ENCODE data around the gene PVALEF. TPM values are rescaled to one million over a fixed set of nuclear protein-coding genes. Genes with fewer than 3 reads are reported as not detected.

The PVALEF gene
- total RNA-seq, 2 experiments from 2014 or later: not detected

- DNase-seq (no peak), ATAC-seq (no peak)
- no peaks in the 10 kb centered on the region for H3K4me1 Mint-ChIP-seq
- POLR2A ChIA-PET: no interaction called here
- no peak overlapping the region for H3K27ac Mint-ChIP-seq
- no peaks in the 10 kb centered on the region for H3K27me3 Mint-ChIP-seq
- intact Hi-C loops (cut with DNase I, micrococcal nuclease): no loop called here
- CTCF ChIA-PET: interaction anchor here (0.5 kb wide), 1 partner anchor 89 kb away, joined by 3 read pairs; no protein-coding TSS in a partner anchor
- no peaks in the 10 kb centered on the region for H3K9me3 Mint-ChIP-seq (ENCODE audit: low read depth)
- no peak overlapping the region for H3K4me3 Mint-ChIP-seq
- no peaks in the 10 kb centered on the region for H3K36me3 Mint-ChIP-seq (ENCODE audit: low read depth)
Measured at GRCh38 chr17:81182596-81182995, 17.3 kb downstream of the PVALEF start.

- no peaks in the 10 kb centered on the region for H3K36me3 Mint-ChIP-seq (ENCODE audit: low read depth)
- ChIA-PET POLR2A (no interaction called here), CTCF (no interaction called here)
- no peak overlapping the region for H3K27ac Mint-ChIP-seq
- H3K9me3 Mint-ChIP-seq (ENCODE audit: low read depth): no peaks in the 10 kb centered on the region
- intact Hi-C loops (cut with DNase I, micrococcal nuclease): no loop called here
- H3K4me1 Mint-ChIP-seq: no peaks in the 10 kb centered on the region
- no peak overlapping the region for H3K4me3 Mint-ChIP-seq
- H3K27me3 Mint-ChIP-seq: no peaks in the 10 kb centered on the region
- ATAC-seq (no peak), DNase-seq (no peak)
Measured at GRCh38 chr17:81183316-81183715, 18.0 kb downstream of the PVALEF start.

DNA sequence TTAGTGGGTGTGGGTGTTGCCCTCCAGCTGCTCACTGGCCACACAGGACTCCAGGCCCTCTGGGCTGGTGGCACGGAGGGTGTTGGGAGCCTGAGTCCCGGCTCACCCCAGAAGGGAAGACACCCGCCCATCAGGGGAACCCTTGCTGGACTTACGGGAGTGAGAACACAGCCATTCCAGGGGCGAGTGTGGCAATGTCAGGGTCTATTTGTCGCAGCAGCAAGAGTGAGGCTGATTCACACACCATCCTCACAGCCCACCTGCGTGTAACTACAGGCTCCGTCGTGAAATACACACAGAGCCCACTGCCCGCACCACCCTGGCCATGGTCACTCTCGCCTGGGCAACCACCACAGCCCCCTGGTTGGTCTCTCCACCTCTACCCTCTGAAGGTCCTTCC lies 18.5 kb downstream of the PVALEF start:
- no peak overlapping the region for H3K4me3 Mint-ChIP-seq
- H3K27ac Mint-ChIP-seq: no peak overlapping the region
- ChIA-PET CTCF (no interaction called here), POLR2A (no interaction called here)
- intact Hi-C loops (cut with DNase I, micrococcal nuclease): no loop called here
- H3K36me3 Mint-ChIP-seq (ENCODE audit: low read depth): no peaks in the 10 kb centered on the region
- H3K4me1 Mint-ChIP-seq: no peaks in the 10 kb centered on the region
- H3K27me3 Mint-ChIP-seq: no peaks in the 10 kb centered on the region
- no peaks in the 10 kb centered on the region for H3K9me3 Mint-ChIP-seq (ENCODE audit: low read depth)
- ATAC-seq (no peak), DNase-seq (no peak)

- DNase-seq (no peak), ATAC-seq (no peak)
- CTCF ChIA-PET: no interaction called here
- POLR2A ChIA-PET: no interaction called here
- intact Hi-C loops (cut with DNase I, micrococcal nuclease): no loop called here
- H3K27me3 Mint-ChIP-seq: no peaks in the 10 kb centered on the region
- no peak overlapping the region for H3K4me3 Mint-ChIP-seq
- no peak overlapping the region for H3K27ac Mint-ChIP-seq
- H3K9me3 Mint-ChIP-seq (ENCODE audit: low read depth): no peaks in the 10 kb centered on the region
- H3K4me1 Mint-ChIP-seq: no peaks in the 10 kb centered on the region
- H3K36me3 Mint-ChIP-seq (ENCODE audit: low read depth): no peaks in the 10 kb centered on the region
Measured at GRCh38 chr17:81184555-81184954, 19.2 kb downstream of the PVALEF start.

DNA sequence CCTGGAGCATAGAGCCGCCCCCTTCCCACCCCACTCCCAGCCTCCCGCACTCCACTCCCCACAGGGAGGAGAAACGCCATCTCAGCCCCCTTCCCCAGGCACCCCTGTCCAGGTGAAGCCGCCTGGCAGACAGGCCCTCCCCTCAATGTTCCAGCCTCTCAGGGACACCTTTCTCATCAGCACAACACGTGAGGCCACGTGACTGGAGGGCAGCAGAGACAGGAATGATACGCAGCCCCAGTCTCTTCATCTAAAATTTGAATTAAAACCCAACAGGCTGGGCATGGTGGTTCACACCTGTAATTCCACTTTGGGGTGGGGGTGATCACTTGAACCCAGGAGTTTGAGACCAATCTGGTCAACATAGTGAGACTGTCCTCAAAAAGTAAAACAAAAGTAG lies 20.9 kb downstream of the PVALEF start:
- DNase-seq (no peak), ATAC-seq (no peak)
- Mint-ChIP-seq H3K27ac (no peak overlapping the region), H3K27me3 (no peaks in the 10 kb centered on the region), H3K36me3 (ENCODE audit: low read depth) (no peaks in the 10 kb centered on the region), H3K9me3 (ENCODE audit: low read depth) (no peaks in the 10 kb centered on the region), H3K4me1 (no peaks in the 10 kb centered on the region), H3K4me3 (no peak overlapping the region)
- ChIA-PET CTCF (interaction anchor here (0.5 kb wide), 1 partner anchor 429 kb away, joined by 3 read pairs; no protein-coding TSS in a partner anchor), POLR2A (no interaction called here)
- intact Hi-C loops (cut with DNase I, micrococcal nuclease): no loop called here

DNA sequence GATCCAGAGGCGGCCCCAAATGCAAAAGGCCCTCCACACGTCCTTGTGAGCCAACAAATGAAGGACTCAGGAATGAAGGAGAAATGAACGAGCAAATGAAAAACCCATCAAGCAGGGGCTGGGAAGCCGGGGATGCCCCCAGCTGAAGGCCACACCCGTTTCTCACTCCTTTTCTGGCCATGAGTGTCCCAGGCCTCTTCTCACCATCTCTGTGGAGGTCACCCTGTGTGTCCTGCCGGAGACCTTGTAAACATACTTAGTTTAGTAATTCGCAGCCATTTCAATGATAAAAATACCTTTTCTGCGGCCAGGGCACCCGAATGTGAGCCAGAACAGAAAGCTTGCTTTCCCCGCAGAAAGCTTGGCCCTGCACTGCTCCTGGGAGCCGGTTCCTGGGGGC lies 21.8 kb downstream of the PVALEF start:
- Mint-ChIP-seq H3K9me3 (ENCODE audit: low read depth) (no peaks in the 10 kb centered on the region), H3K4me1 (no peaks in the 10 kb centered on the region), H3K4me3 (no peak overlapping the region), H3K27me3 (no peaks in the 10 kb centered on the region), H3K36me3 (ENCODE audit: low read depth) (no peaks in the 10 kb centered on the region), H3K27ac (no peak overlapping the region)
- ATAC-seq (no peak), DNase-seq (no peak)
- ChIA-PET POLR2A (no interaction called here), CTCF (interaction anchor here (0.6 kb wide), 1 partner anchor 788 kb away, joined by 3 read pairs; no protein-coding TSS in a partner anchor)
- intact Hi-C loops (cut with DNase I, micrococcal nuclease): no loop called here

GRCh38 chr17:81187586-81188490 lies 22.5 kb downstream of the PVALEF start:
- no peaks in the 10 kb centered on the region for H3K9me3 Mint-ChIP-seq (ENCODE audit: low read depth)
- no peak for ATAC-seq
- no peak overlapping the region for H3K27ac Mint-ChIP-seq
- ChIA-PET POLR2A (no interaction called here), CTCF (interaction anchor here (0.6 kb wide), 1 partner anchor 789 kb away, joined by 3 read pairs; no protein-coding TSS in a partner anchor)
- no peaks in the 10 kb centered on the region for H3K36me3 Mint-ChIP-seq (ENCODE audit: low read depth)
- H3K4me3 Mint-ChIP-seq: no peak overlapping the region
- no peaks in the 10 kb centered on the region for H3K27me3 Mint-ChIP-seq
- intact Hi-C loops (cut with DNase I, micrococcal nuclease): no loop called here
- DNase-seq: no peak
- H3K4me1 Mint-ChIP-seq: no peaks in the 10 kb centered on the region

GRCh38 chr17:81188491-81188840 lies 23.2 kb downstream of the PVALEF start:
- ChIA-PET CTCF (no interaction called here), POLR2A (no interaction called here)
- no peak overlapping the region for H3K27ac Mint-ChIP-seq
- no peaks in the 10 kb centered on the region for H3K36me3 Mint-ChIP-seq (ENCODE audit: low read depth)
- ATAC-seq (no peak), DNase-seq (no peak)
- H3K4me3 Mint-ChIP-seq: no peak overlapping the region
- no peaks in the 10 kb centered on the region for H3K9me3 Mint-ChIP-seq (ENCODE audit: low read depth)
- H3K27me3 Mint-ChIP-seq: no peaks in the 10 kb centered on the region
- intact Hi-C loops (cut with DNase I, micrococcal nuclease): no loop called here
- H3K4me1 Mint-ChIP-seq: no peaks in the 10 kb centered on the region

GRCh38 chr17:81189016-81189415 lies 23.7 kb downstream of the PVALEF start:
- Mint-ChIP-seq H3K4me3 (no peak overlapping the region), H3K9me3 (ENCODE audit: low read depth) (no peaks in the 10 kb centered on the region), H3K27me3 (no peaks in the 10 kb centered on the region), H3K27ac (no peak overlapping the region), H3K4me1 (no peaks in the 10 kb centered on the region), H3K36me3 (ENCODE audit: low read depth) (no peaks in the 10 kb centered on the region)
- DNase-seq: no peak
- intact Hi-C loops (cut with DNase I, micrococcal nuclease): no loop called here
- ChIA-PET POLR2A (no interaction called here), CTCF (no interaction called here)
- ATAC-seq: no peak

- POLR2A ChIA-PET: no interaction called here
- CTCF ChIA-PET: interaction anchor here (0.6 kb wide), 1 partner anchor 642 kb away, joined by 4 read pairs; no protein-coding TSS in a partner anchor
- H3K27me3 Mint-ChIP-seq: no peaks in the 10 kb centered on the region
Measured at GRCh38 chr17:81189670-81190530, 24.6 kb downstream of the PVALEF start.

DNA sequence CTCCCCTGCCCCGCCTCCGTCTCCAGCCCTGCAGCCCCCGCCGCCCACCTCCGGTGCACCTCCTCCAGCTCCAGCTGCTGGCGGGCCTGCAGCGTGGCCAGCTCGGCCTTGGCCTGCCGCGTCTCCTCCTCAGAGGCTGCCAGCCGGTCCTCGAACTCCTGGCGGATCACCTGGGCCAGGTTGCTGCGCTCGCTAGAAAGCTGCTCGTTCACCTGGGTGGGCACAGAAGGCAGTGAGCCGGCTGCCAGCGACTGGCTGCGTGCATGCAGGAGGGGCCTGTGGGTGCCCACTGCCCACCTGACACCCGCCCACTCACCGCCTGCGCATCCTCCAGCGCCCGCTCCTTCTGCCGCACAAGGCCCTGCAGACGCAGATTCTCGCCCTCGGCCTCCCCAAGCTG lies 25.3 kb downstream of the PVALEF start:
- CTCF ChIA-PET: interaction anchor here (0.6 kb wide), 1 partner anchor 643 kb away, joined by 4 read pairs; no protein-coding TSS in a partner anchor
- POLR2A ChIA-PET: no interaction called here
- Mint-ChIP-seq H3K4me1 (no peaks in the 10 kb centered on the region), H3K36me3 (ENCODE audit: low read depth) (no peaks in the 10 kb centered on the region), H3K27me3 (no peaks in the 10 kb centered on the region), H3K4me3 (no peak overlapping the region), H3K9me3 (ENCODE audit: low read depth) (no peaks in the 10 kb centered on the region), H3K27ac (no peak overlapping the region)
- intact Hi-C loops (cut with DNase I, micrococcal nuclease): no loop called here
- DNase-seq (no peak), ATAC-seq (no peak)

More at GRCh38 chr17:81189670-81190530, 24.6 kb downstream of the PVALEF start:
- Mint-ChIP-seq H3K27ac (no peak overlapping the region), H3K4me1 (no peaks in the 10 kb centered on the region), H3K4me3 (no peak overlapping the region), H3K36me3 (ENCODE audit: low read depth) (no peaks in the 10 kb centered on the region), H3K9me3 (ENCODE audit: low read depth) (no peaks in the 10 kb centered on the region)
- intact Hi-C loops (cut with DNase I, micrococcal nuclease): no loop called here
- no peak for ATAC-seq
- no peak for DNase-seq

GRCh38 chr17:81191116-81191515 lies 25.8 kb downstream of the PVALEF start:
- H3K4me3 Mint-ChIP-seq: no peak overlapping the region
- no peak for ATAC-seq
- no peaks in the 10 kb centered on the region for H3K9me3 Mint-ChIP-seq (ENCODE audit: low read depth)
- no peak overlapping the region for H3K27ac Mint-ChIP-seq
- no peak for DNase-seq
- POLR2A ChIA-PET: no interaction called here
- H3K36me3 Mint-ChIP-seq (ENCODE audit: low read depth): no peaks in the 10 kb centered on the region
- intact Hi-C loops (cut with DNase I, micrococcal nuclease): no loop called here
- H3K4me1 Mint-ChIP-seq: no peaks in the 10 kb centered on the region
- H3K27me3 Mint-ChIP-seq: no peaks in the 10 kb centered on the region
- CTCF ChIA-PET: no interaction called here
